NCI-H1930 (cell line): ENCODE data around the gene C1orf74.

ENCODE experiments used
- DNase-seq, 2 experiments: peaks; one replicate each; lab custom pipeline; 2025; lab: John Stamatoyannopoulos, UW

Gene C1orf74

DNA sequence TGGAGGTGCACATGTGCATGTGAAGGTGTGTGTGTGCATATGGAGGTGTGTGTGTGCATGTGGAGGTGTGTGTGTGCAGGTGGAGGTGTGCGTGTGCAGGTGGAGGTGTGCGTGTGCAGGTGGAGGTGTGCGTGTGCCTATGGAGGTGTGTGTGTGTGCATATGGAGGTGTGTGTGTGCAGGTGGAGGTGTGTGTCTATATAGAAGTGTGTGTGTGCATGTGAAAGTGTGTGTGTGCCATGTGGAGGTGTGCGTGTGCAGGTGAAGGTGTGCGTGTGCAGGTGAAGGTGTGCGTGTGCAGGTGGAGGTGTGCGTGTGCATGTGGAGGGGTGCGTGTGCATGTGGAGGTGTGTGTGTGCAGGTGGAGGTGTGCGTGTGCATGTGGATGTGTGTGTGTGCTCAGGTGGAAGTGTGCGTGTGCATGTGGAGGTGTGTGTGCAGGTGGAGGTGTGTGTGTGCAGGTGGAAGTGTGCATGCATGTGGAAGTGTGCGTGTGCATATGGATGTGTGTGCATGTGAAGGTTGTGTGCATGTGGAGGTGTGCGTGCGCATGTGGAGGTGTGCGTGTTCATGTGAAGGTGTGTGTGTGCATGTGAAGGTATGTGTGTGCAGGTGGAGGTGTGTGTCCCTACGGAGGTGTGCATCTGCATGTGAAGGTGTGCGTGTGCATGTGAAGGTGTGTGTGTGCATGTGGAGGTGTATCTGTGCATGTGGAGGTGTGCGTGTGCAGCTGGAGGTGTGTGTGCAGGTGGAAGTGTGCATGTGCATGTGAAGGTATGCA is 13.5 kb downstream of the C1orf74 start:
- no peak for DNase-seq

DNA sequence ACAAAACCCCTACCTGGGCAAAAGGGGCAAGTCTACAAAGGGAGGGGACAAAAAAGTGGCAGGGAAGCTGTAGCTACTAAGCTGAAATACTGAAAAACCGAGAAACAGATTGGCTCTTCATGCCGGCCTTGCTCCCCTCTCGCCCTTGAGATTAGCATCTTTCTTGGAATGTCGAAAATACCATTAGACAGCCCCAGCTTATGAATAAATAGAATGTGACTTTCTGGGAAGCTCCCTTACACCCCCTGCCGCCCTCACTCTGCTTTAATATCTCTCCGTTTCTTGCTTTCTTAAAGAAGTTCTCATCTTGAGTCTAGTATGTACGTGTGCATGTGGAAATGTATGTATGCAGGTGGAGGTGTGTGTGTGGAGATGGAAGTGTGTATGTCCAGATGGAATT is 14.4 kb downstream of the C1orf74 start:
- no peak for DNase-seq

GRCh38 chr1:209769171-209769904 is 15.0 kb downstream of the C1orf74 start:
- DNase-seq, result no peak

GRCh38 chr1:209768354-209768774 is 16.0 kb downstream of the C1orf74 start:
- DNase-seq, result no peak

- no peak for DNase-seq
Observed at GRCh38 chr1:209767706-209768105, 16.7 kb downstream of the C1orf74 start.

DNA sequence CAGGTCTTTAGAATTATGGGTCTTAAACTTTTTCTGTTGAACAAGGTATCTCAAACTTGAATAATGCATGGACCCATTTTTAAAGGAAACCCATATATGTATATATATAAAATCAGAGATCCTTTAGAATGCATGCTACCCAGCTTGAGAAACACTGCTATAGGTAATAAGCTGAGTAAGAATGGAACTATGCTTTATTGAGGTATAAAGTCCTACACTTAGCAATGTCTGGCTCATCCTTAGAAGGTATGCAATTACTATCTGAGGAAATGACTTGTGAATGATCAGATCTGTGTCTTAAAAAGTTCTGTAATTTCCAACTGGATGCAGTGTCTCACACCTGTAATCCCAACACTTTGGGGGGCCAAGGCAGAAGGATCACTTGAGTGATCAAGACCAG is 17.3 kb downstream of the C1orf74 start:
- no peak for DNase-seq

GRCh38 chr1:209766051-209766450 is 18.3 kb downstream of the C1orf74 start:
- no peak for DNase-seq

DNA sequence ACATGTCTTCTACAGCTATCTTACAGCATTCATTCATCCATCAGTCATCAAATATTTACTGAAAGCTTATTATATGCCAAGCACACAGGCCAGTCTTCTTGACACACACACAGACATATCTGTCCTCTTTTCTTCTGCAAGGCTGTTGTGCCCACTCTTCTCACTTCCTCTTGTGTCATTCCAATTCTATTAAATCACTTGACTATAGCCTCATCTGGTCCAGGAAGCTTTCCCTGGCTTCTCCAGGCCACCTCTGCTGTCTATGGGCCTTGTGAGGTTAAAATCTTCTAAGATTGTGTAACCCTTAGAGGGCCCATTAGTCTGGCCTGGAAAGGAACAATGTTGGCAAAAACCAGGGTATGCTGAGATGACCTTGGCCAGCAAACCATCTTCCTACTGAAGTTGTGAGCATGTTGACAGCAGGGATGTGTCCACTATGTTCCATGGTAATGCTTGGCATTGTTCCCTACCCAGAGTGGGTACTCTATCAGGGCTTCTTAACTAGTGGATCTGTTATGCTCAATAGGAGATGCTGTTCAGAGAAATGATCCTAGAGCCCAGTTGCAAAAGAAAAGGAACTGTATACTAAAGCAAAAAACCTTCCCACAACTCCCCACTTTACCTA is 23.2 kb downstream of the C1orf74 start:
- DNase-seq, result no peak

DNA sequence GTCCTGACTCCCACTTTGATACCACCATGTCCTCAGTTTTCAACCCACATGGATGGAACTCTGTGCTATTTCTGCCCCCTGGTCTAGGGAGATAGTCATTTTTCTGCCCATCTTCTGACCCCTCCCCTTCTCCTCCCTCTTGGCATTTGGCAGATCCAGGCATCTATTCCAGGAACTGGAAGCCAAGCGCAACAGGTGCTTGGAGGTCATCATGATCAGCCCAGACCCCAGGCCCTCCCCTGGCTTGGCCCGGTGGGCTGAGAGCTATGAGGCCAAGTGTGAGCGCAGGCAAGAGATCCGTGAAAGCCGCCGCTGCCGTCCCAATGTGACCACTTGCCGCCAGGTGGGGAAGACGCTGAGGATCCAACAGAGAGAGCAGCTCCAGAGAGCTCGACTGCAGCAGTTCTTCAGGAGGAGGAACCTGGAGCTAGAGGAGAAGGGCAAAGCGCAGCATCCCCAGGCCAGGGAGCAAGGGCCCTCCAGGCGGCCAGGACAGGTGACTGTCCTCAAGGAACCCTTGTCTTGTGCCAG is 24.5 kb downstream of the C1orf74 start:
- no peak for DNase-seq

DNA sequence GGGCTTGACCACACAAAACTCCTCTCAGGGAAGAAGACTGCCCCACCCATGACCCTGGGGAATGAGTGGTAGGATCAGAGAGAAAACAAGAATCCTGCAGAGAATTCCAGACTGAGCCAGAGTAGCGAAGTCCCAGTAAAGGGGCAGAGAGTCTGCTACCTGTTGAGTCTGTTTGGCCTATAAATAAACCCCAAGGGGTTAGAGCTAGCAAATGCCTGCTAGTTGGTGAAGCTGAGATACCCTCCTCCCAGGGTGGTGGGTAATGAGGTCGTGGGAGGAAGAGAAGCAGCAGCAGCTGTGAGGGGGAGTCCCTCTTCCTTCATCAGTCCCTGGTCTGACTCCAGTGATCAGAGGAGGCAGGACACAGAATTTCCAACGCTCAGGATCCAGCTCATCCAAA is 26.0 kb downstream of the C1orf74 start:
- DNase-seq, result no peak

DNA sequence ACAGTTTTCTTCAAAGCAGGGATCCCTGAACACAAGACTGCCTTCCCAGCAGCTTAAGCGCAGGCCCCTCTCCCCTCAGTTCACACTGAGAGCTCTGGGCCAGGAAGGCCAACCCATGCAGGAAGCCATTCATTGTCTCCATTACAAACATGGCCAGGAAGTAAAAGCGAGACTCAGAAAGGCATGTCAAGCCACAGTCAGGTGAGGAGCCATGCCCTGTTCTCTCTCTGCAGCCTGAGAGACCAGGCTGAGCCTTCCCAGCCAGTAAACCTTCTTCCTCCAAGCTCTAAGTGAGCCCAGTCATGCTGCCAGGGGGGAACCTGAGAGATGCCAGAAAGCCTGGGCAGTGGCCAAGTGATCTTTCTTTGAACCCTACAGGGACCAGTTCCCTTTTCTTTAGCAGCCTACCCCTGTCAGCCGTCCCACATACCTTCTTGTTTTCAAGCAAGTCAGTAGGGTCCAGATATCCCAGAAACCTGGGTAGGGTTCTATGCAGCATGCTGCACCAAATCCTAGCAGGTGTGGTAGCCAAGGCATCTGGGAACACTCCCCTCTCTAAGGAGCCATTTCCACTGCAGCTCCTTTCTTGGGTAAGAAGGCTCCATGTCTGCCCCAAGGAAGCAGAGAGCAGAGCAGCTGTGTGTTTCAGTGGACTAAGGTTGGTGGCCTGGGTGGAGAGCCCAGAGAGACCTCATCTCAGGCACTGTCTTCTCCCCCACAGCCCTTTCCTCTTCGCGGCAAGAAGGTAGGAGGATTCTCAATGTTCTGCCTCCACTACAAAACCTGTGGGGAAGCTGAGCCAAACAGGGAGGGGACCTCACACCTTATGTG is 27.5 kb downstream of the C1orf74 start:
- no peak for DNase-seq

DNA sequence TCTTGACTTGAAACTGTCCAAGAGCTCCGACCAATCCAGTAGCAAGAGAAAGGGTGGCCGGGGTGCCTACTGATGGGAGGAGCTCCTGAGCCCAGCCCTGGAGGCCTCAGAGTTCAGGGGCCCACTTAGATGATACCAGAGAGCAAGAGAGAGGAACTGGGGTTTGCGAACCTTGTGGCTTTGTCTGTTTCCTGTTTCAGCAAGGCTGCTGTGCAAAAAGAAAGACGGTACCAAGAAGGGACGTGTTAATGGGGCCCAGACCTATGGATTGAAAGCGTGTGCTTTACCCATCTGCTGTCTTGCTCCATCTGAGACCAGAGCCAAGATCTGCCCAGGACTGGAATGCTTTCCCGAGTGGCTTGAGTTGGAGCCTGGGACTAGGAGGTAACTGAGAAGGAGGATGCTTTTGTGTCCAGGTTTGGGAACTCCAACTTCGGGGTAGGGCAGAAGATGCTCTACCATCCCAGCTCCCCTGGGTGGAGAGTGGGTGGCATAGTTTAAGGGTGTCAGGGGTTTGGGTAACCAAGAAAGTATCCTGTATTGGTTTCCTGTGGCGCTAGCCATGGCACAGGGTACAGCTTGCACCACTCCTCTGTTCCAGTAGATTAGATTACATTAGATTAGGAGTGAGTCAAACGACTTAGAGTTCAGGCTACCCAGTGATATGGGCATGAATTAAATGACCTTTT is 28.3 kb downstream of the C1orf74 start, which contains the start of gene TRAF3IP3:
TRAF3IP3 (plus strand) TSS at position 128 of the 689 bp plus-strand sequence. CDS start 3,987 bp downstream, outside the sequence.
- no peak for DNase-seq

DNA sequence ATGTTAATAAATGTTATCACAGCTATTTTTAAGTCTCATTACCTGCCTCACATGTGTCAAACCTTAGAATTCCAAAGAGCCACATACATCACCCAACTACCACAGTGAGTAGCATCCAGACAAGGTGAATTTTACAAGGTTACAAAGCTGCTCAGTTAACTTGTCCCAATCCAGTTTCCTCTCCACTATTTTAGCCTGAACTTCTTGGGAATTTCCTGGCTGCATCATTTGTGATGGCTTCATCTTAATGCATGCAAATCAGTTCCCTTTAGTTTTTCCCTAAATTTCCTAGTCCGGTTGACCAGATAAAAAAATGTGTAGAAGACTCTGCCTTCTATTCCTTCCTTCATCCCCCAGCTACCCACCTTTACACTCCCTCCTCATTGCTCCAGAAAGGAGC is 29.1 kb downstream of the C1orf74 start:
- no peak for DNase-seq

DNA sequence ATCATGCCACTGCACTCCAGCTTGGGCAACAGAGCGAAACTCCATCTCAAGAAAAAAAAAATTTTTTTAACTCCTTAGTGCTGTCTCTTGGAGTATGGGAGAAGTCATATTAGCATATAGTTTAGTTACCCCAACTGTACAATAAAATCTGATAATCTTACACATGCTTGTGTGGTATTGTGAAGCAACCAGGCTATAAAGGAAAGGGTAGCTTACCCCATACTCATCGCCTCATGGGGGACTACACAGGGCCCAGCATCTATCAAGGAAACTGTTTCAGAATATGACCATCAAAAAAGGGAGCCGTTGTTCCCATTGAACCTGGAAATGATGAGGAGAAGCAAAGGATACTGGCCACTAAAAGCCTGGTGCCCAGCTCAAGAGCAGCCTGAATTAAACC is 31.5 kb downstream of the C1orf74 start:
- DNase-seq, result no peak

DNA sequence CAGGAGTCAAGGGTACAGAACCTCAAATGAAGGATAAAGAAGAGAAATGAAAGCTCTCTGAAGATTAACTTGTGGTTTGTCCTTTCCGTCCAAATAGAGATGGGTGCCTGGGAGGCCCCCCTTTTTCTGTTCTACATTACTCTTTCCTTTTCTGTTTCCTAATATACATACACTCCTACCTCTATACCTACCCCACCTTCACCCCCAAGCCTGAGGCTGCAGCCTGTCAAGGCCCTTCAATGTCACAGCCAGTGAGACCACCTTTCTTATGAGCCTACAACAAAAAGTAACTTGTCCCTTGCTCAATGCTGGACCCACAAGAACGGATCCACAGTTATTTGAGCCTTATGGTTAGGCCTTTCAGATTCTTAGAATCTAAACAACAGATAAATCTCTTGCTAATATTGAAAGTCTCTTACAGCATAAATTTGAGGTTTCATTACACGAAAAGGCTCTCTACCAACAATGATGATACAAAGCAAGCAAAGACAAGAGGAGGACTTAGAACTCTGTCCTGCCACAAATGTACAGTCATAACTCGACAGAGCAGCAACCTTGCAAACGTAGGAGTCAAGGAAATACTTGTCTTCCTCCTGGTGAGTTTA is 32.6 kb downstream of the C1orf74 start:
- no peak for DNase-seq

GRCh38 chr1:209749670-209750323 is 34.6 kb downstream of the C1orf74 start:
- DNase-seq, result no peak

DNA sequence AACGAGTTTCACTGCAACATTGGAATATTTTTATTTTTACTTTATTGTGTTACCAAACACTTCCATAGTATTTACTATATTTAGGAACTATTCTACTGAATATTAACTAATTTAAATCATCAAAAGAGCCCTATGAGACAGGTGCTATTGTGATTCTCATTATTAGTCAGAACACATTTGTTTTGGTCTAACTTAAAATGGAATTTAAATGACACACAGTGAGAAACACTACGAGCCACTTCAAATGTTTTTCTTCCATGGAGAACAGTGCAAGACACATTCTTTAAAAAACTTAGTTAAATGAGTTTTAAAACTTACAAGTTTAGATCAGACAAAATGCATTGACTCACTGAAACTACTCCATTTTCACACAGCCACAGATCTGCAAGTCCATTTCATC is 35.2 kb downstream of the C1orf74 start:
- DNase-seq, result no peak

DNA sequence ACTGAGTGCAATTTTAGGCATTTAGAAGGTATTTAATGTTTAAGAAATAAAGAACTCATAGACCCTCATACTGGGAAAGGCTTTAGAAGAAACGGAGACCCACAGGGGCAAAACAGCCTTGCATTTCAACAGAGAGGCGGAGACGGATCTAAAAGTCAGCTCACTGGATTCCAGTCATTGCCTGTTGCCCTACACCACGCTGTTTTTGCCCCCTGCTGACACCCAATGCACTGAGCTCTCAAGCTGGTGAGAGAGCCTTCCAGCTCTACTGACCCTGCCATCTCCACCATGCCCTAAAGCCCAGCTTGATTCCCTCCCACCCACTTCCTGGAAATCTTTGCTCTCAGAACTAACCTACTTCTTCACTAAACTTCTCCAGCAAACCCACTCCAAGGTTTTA is 35.7 kb downstream of the C1orf74 start:
- DNase-seq, result no peak

DNA sequence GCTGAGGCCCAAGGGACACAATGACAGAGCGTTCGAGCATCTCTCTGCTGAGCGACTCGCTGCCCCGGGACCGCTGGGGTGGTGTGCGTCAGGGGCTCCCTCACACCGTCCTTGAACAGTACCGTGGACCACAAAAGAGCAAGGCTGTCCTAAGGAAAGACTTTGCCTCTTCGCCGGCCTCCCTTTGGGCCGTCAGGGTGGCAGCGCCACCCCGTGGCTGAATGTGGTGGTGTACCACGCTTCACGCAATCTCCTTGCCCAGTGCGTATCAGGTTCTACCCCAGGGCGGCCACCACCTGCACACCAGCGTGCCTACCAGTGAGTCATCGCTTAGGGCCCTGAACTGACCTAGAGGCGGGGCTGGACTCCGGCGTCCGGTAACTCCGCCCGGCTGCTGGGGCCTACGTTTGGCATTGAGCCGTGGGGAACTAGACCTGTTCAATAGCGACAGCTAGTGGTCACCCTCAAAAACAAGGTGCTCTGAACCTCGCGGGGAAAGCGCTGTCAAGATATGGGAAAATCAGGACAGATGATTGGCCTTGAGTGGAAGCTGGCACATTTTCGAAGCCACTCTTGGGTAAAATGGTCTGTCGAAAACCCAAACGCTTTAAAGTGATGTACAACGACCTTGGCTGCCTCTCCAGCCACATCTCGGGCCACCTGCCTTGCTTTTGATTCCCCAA is 36.6 kb downstream of the C1orf74 start:
- DNase-seq, result peak; percentile 79 to 80
